ENCODE results near the gene GAA. TPM values are rescaled to one million over a fixed set of nuclear protein-coding genes. Genes with fewer than 3 reads are reported as not detected.
"Not testable (repeated sequence)": the region's sequence is repeated elsewhere in the genome, so short reads cannot be mapped to it uniquely, and the experiment has no call there.

GAA gene
- total RNA-seq, 1 experiment from 2014 or later: 10.3 TPM

- DNase-seq (ENCODE audit: low read depth): no peak
Measured at GRCh38 chr17:80145076-80146075, 44.0 kb downstream of the GAA start.

GRCh38 chr17:80146121-80147034, 45.0 kb downstream of the GAA start:
- peak; percentile 31 for DNase-seq (ENCODE audit: low read depth)

- DNase-seq (ENCODE audit: low read depth): peak; percentile 97
Measured at GRCh38 chr17:80147035-80147822, 45.8 kb downstream of the GAA start, which contains the start of gene EIF4A3. EIF4A3 (minus strand) TSS chr17:80147128; CDS start chr17:80146961, 167 bp downstream.

GRCh38 chr17:80151333-80151732, 50.0 kb downstream of the GAA start:
- peak; percentile 26 for DNase-seq (ENCODE audit: low read depth)

- DNase-seq (ENCODE audit: low read depth): peak; percentile 15
Measured at GRCh38 chr17:80152081-80152702, 50.8 kb downstream of the GAA start.

- no peak for DNase-seq (ENCODE audit: low read depth)
Measured at GRCh38 chr17:80153004-80153403, 51.6 kb downstream of the GAA start.

- DNase-seq (ENCODE audit: low read depth): no peak
Measured at GRCh38 chr17:80154166-80154565, 52.8 kb downstream of the GAA start.

- not testable (repeated sequence) for DNase-seq (ENCODE audit: low read depth)
Measured at GRCh38 chr17:80155600-80155999, 54.2 kb downstream of the GAA start.

GRCh38 chr17:80158846-80159245, 57.5 kb downstream of the GAA start:
- DNase-seq (ENCODE audit: low read depth): no peak

GRCh38 chr17:80160536-80160935, 59.2 kb downstream of the GAA start:
- no peak for DNase-seq (ENCODE audit: low read depth)

GRCh38 chr17:80163336-80163735, 62.0 kb downstream of the GAA start:
- peak; percentile 10 for DNase-seq (ENCODE audit: low read depth)

GRCh38 chr17:80164185-80164584, 62.8 kb downstream of the GAA start:
- peak; percentile 35 for DNase-seq (ENCODE audit: low read depth)

GRCh38 chr17:80166446-80166845, 65.1 kb downstream of the GAA start:
- no peak for DNase-seq (ENCODE audit: low read depth)

- no peak for DNase-seq (ENCODE audit: low read depth)
Measured at GRCh38 chr17:80168371-80168770, 67.0 kb downstream of the GAA start.

GRCh38 chr17:80169107-80169506, 67.7 kb downstream of the GAA start:
- DNase-seq (ENCODE audit: low read depth): no peak

Other genes starting within 250 kb of the GAA start
- 8.9 and 10.7 TPM in 2 replicates for gene TBC1D16, start 65.7 kb upstream of the GAA start, total RNA-seq (2014; rRNA removed; shearing (Covaris generic))
- 1.3 and 1.6 TPM in 2 replicates for gene CCDC40, start 64.9 kb upstream of the GAA start, total RNA-seq (2014; rRNA removed; shearing (Covaris generic))
- gene EIF4A3, start 45.5 kb downstream of the GAA start, total RNA-seq (2014; rRNA removed; shearing (Covaris generic)): 99.4 and 104 TPM in 2 replicates
- gene CARD14, start 68.4 kb downstream of the GAA start, total RNA-seq (2014; rRNA removed; shearing (Covaris generic)): 0.20 TPM in 1 of 2 replicates, not detected in the other
- gene SGSH, start 118.8 kb downstream of the GAA start, total RNA-seq (2014; rRNA removed; shearing (Covaris generic)): 6.4 and 7.4 TPM in 2 replicates
- gene SLC26A11, start 118.8 kb downstream of the GAA start, total RNA-seq (2014; rRNA removed; shearing (Covaris generic)): 2.0 and 2.2 TPM in 2 replicates
- gene RNF213, start 159.3 kb downstream of the GAA start, total RNA-seq (2014; rRNA removed; shearing (Covaris generic)): 23.5 and 23.8 TPM in 2 replicates

Data from RPMI7951 (cell line).